Ovary (tissue), 9 donors: ENCODE results near the gene FGF2. TPM values are rescaled to one million over a fixed set of nuclear protein-coding genes. Genes with fewer than 3 reads are reported as not detected.

Experiments
- DNase-seq, 5 donors: peaks; one replicate each; pipeline ENCODE4 v3.0.0-alpha.2; 2019 to 2020
- H3K27ac ChIP-seq, 2 donors: fragments of 200-600 bp; one replicate each; pipeline versions ENCODE4 v1.5.1 to v1.8.0; 2019 to 2022
- H3K27me3 ChIP-seq: fragments of 200-600 bp; one replicate; pipeline ENCODE4 v1.8.0; 2022
- H3K36me3 ChIP-seq: fragments of 200-600 bp; sonication (generic); one replicate; pipeline ENCODE4 v1.5.1; 2019
- H3K4me1 ChIP-seq: one replicate; pipeline ENCODE4 v1.8.1; 2013; ENCODE audit warnings: mild to moderate bottlenecking, moderate library complexity; ENCODE audit not compliant: insufficient read depth
- H3K4me3 ChIP-seq: fragments of 200-600 bp; sonication (generic); one replicate; pipeline ENCODE4 v1.5.1; 2017
- H3K9me3 ChIP-seq, 2 donors: fragments of 200-600 bp in 1 of 2; sonication (generic) in 1 of 2; one replicate each; pipeline versions ENCODE4 v1.5.1 to v1.8.1; 2013 to 2019; ENCODE audit warnings: mild to moderate bottlenecking in 1 of 2, moderate library complexity in 1 of 2
- CTCF ChIP-seq, 3 donors: fragments of 450-650 bp in 2 of 3; fragments of 200-600 bp in 1 of 3; IDR thresholded peaks; one replicate each; pipeline versions ENCODE4 v1.5.1 to v1.8.0; 2016 to 2022; ENCODE audit warnings: antibody characterized with exemption in 3 of 3, mild to moderate bottlenecking in 1 of 3
- EP300 ChIP-seq: sonication (generic); formaldehyde crosslinking; IDR thresholded peaks from one replicate; pipeline ENCODE4 v1.6.1; 2017; ENCODE audit warnings: antibody characterized with exemption
- POLR2A ChIP-seq: fragments of 450-650 bp; IDR thresholded peaks from one replicate; pipeline ENCODE4 v1.6.1; 2017; ENCODE audit warnings: antibody characterized with exemption, mild to moderate bottlenecking, moderate library complexity
- WGBS, 3 donors: extraction: QIAGEN DNeasy Blood & Tissue Kit in 1 of 3; methylation state at CpG; one replicate each; pipeline versions ENCODE4 v1.1.5 to v1.1.7; 2013 to 2017; 5-methylcytosine and 5-hydroxymethylcytosine counted together
- intact Hi-C, 4 donors: fragments of 100-400 bp; cut with DNase I; formaldehyde crosslinking; loops; one replicate each; pipeline versions ENCODE4 v1.11.0 to v1.15.1; 2022 to 2023
- polyA plus RNA-seq, 2 donors: library from polyadenylated mRNA; stranded (reverse); fragments of 200-250 nt in 1 of 2; fragments of 350-450 nt in 1 of 2; fragmentation: Illumina TruSeq in 1 of 2; extraction: RNeasy Lipid Tissue Mini Kit (QIAGEN cat#74804) in 1 of 2; gene quantifications; one replicate each; pipeline ENCODE4 v1.2.3, GENCODE V29; 2013 to 2014
- total RNA-seq, 7 donors: library from RNA; depleted of rRNA in 2 of 7; stranded (reverse); fragments of >200 nt in 2 of 7; fragmentation: NEBNext Ultra II Directional in 3 of 7; extraction: Animal tissue kit (Norgen Biotek cat#: 25700) in 3 of 7; gene quantifications; one replicate each; pipeline versions ENCODE4 v1.1.0 to v1.2.4, GENCODE V29; 2016 to 2023
- donor health status: DM: no; HTN: no; CAD: no; lungs with moderate emphysema.
- donor health status: DM: no; HTN: no; CAD: no.
- donor health status: Bipolar disorder and iron deficiency.
- donor health status: DM: yes; HTN: yes; CAD: no.
- donor health status: DM: no; HTN: no; CAD: no.
- donor health status: DM: yes; HTN: yes; CAD: no.

The FGF2 gene
- total and polyA plus RNA-seq, 9 donors: 7.4 to 36.0 (median 22.4) TPM

- TF ChIP-seq CTCF (IDR thresholded peaks at IDR 0.05) (no peak), EP300 (no peak), POLR2A (no peak)
- Histone ChIP-seq H3K27me3 (no peaks in the 10 kb centered on the region), H3K36me3 (no peaks in the 10 kb centered on the region), H3K9me3 (no peaks in the 10 kb centered on the region), H3K4me1 (peaks cover 4% of the 10 kb centered on the region), H3K4me3 (no peak overlapping the region), H3K27ac (peak overlapping the region in 1 of 2 donors; percentile 41)
- intact Hi-C loops: no loop called here
- 39 to 51% (median 44%) methylated on average over 2 of the region's 2 CpGs for WGBS, 3 donors
- no peak for DNase-seq
Observed at GRCh38 chr4:122855353-122855890, 28.8 kb downstream of the FGF2 start.

GRCh38 chr4:122857160-122857559 is 30.5 kb downstream of the FGF2 start:
- TF ChIP-seq POLR2A (no peak), CTCF (IDR thresholded peaks at IDR 0.05) (no peak), EP300 (no peak)
- Histone ChIP-seq H3K9me3 (no peaks in the 10 kb centered on the region), H3K27ac (no peak overlapping the region), H3K4me1 (peaks cover 4% of the 10 kb centered on the region), H3K36me3 (no peaks in the 10 kb centered on the region), H3K27me3 (no peaks in the 10 kb centered on the region), H3K4me3 (no peak overlapping the region)
- intact Hi-C loops: no loop called here
- 99 to 100% (median 100%) methylated on average over 2 of the region's 2 CpGs for WGBS, 3 donors
- no peak for DNase-seq

GRCh38 chr4:122858705-122859104 is 32.1 kb downstream of the FGF2 start:
- intact Hi-C loops: no loop called here
- H3K27ac ChIP-seq: no peak overlapping the region
- H3K27me3 ChIP-seq: no peaks in the 10 kb centered on the region
- no peak for DNase-seq
- H3K36me3 ChIP-seq: no peaks in the 10 kb centered on the region
- no peaks in the 10 kb centered on the region for H3K9me3 ChIP-seq
- no peak overlapping the region for H3K4me3 ChIP-seq
- H3K4me1 ChIP-seq: peaks cover 4% of the 10 kb centered on the region
- WGBS, 3 donors: 72 to 93% (median 86%) methylated on average over 2 of the region's 2 CpGs
- TF ChIP-seq EP300: no peak
- no peak for TF ChIP-seq POLR2A
- TF ChIP-seq CTCF (IDR thresholded peaks at IDR 0.05): no peak

GRCh38 chr4:122861172-122861943 is 34.7 kb downstream of the FGF2 start:
- Histone ChIP-seq H3K4me1 (peaks cover 2% of the 10 kb centered on the region), H3K36me3 (no peaks in the 10 kb centered on the region), H3K27ac (no peak overlapping the region), H3K27me3 (no peaks in the 10 kb centered on the region), H3K4me3 (no peak overlapping the region), H3K9me3 (no peaks in the 10 kb centered on the region)
- WGBS, 3 donors: 86 to 95% (median 90%) methylated on average over 2 of the region's 2 CpGs
- intact Hi-C loops: no loop called here
- TF ChIP-seq EP300 (no peak), POLR2A (no peak), CTCF (IDR thresholded peaks at IDR 0.05) (no peak)
- DNase-seq: no peak
